Lung (tissue), 12 donors: ENCODE results near the gene MEF2D. TPM values are rescaled to one million over a fixed set of nuclear protein-coding genes. Genes with fewer than 3 reads are reported as not detected.

Source experiments
- ATAC-seq: fragments of 200-7000 bp; cut with Tn5 transposase; one replicate; pipeline ENCODE4 v1.9.1; 2020; ENCODE audit warnings: moderate number of reproducible peaks; ENCODE audit not compliant: insufficient read depth, low FRiP score
- DNase-seq, 3 donors: peaks; one replicate each; pipeline ENCODE4 v3.0.0-alpha.2; 2013 to 2017
- H3K27ac ChIP-seq, 2 donors: one replicate each; pipeline ENCODE4 v1.5.1; 2013; ENCODE audit warnings: mild to moderate bottlenecking in 2 of 2, moderate library complexity in 2 of 2, control low read depth in 1 of 2, inconsistent platforms in 1 of 2, low read depth in 1 of 2, low read length in 1 of 2
- H3K27me3 ChIP-seq, 3 donors: one replicate each; pipeline ENCODE4 v1.5.1; 2013; ENCODE audit warnings: low read length in 2 of 3; ENCODE audit not compliant: control insufficient read depth in 3 of 3, insufficient read depth in 3 of 3
- H3K36me3 ChIP-seq, 4 donors: one replicate each; pipeline ENCODE4 v1.5.1; 2013; ENCODE audit warnings: low read length in 4 of 4, mild to moderate bottlenecking in 1 of 4, moderate library complexity in 1 of 4; ENCODE audit not compliant: control insufficient read depth in 4 of 4, insufficient read depth in 4 of 4
- H3K4me1 ChIP-seq, 5 donors: one replicate each; pipeline ENCODE4 v1.5.1; 2013; ENCODE audit warnings: low read length in 5 of 5, mild to moderate bottlenecking in 2 of 5, moderate library complexity in 1 of 5; ENCODE audit not compliant: control insufficient read depth in 5 of 5, insufficient read depth in 5 of 5
- H3K4me3 ChIP-seq: one replicate; pipeline ENCODE4 v1.5.1; 2013; ENCODE audit warnings: mild to moderate bottlenecking, control low read depth, moderate library complexity
- H3K9ac ChIP-seq, 2 donors: one replicate each; pipeline ENCODE4 v1.5.1; 2013; ENCODE audit warnings: low read length in 2 of 2, control low read depth in 1 of 2; ENCODE audit not compliant: insufficient read depth in 1 of 2
- H3K9me3 ChIP-seq, 4 donors: one replicate each; pipeline ENCODE4 v1.5.1; 2013; ENCODE audit warnings: low read length in 3 of 4, mild to moderate bottlenecking in 1 of 4, moderate library complexity in 1 of 4; ENCODE audit not compliant: control insufficient read depth in 4 of 4, insufficient read depth in 3 of 4
- CTCF ChIP-seq: IDR thresholded peaks from 2 replicates; pipeline ENCODE4 v1.5.1; 2012; ENCODE audit warnings: mild to moderate bottlenecking; ENCODE audit errors: control extremely low read depth, extremely low read depth
- WGBS, 2 donors: extraction: QIAGEN DNeasy Blood & Tissue Kit; methylation state at CpG; one replicate each; pipeline ENCODE4 v1.1.7; 2013; 5-methylcytosine and 5-hydroxymethylcytosine counted together
- polyA plus RNA-seq, 2 donors: library from polyadenylated mRNA; stranded (reverse); fragments of 200-250 nt; gene quantifications; one replicate each; pipeline ENCODE4 v1.2.1, GENCODE V29; 2013
- total RNA-seq, 2 donors: library from RNA; depleted of rRNA in 1 of 2; stranded (reverse); fragments of >200 nt in 1 of 2; gene quantifications; one replicate each; pipeline ENCODE4 v1.2.1, GENCODE V29; 2014 to 2021
- donor health status: control.
- donor health status: control.
- donor health status: Bipolar disorder and iron deficiency.
- donor health status: healthy.
- donor health status: DM: yes; HTN: yes; CAD: no.

The MEF2D gene
- total and polyA plus RNA-seq, 4 donors = 23.0 to 52.5 (median 23.1) TPM

GRCh38 chr1:156429313-156430060 is 71.1 kb downstream of the MEF2D start:
- H3K27me3 ChIP-seq = peaks cover 7 to 98% (median 95%) of the 10 kb centered on the region in 3 donors
- no peaks in the 10 kb centered on the region for H3K4me1 ChIP-seq
- no peak overlapping the region for H3K4me3 ChIP-seq
- no peak for TF ChIP-seq CTCF
- DNase-seq = no peak
- H3K36me3 ChIP-seq = no peaks in the 10 kb centered on the region
- H3K9me3 ChIP-seq = peaks cover 0 to 2% (median 0%) of the 10 kb centered on the region in 4 donors
- no peak overlapping the region for H3K27ac ChIP-seq
- no peak overlapping the region for H3K9ac ChIP-seq
- no peak for ATAC-seq
- WGBS, 2 donors = 4% methylated on average over 13 of the region's 13 CpGs

DNA sequence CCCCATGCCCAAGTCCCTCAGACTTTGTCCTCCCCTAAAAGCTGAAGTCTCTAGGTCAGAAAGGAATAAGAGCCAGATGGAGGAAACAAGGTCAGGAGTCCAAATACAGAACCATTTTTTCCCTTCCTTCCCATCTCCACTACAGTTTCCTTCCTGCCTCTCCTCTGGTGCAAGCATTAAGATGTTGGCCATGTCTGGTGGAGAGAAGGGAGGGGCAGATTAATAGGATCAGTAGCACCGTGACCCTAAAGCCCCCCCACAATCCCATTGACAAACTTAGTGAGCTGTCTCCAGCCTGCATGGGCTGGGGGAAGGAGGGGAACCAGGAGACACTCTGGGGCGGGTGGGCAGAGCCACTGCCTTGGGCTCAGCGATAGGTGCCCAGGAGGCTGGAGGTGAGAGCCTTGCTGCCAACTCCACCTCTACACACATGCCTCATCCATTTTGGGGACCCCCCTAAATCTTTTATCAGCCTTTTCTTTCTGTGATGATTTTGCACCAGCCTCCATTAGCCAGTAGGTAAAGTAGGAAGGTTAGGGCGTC is 71.8 kb downstream of the MEF2D start:
- H3K27ac ChIP-seq = no peak overlapping the region
- no peaks in the 10 kb centered on the region for H3K36me3 ChIP-seq
- ATAC-seq = no peak
- DNase-seq = no peak
- no peak for TF ChIP-seq CTCF
- H3K9me3 ChIP-seq = peaks cover 0 to 2% (median 0%) of the 10 kb centered on the region in 4 donors
- 9 to 17% methylated on average over 4 of the region's 4 CpGs for WGBS, 2 donors
- no peak overlapping the region for H3K9ac ChIP-seq
- H3K4me3 ChIP-seq = no peak overlapping the region
- H3K27me3 ChIP-seq = peaks cover 7 to 98% (median 95%) of the 10 kb centered on the region in 3 donors
- no peaks in the 10 kb centered on the region for H3K4me1 ChIP-seq

DNA sequence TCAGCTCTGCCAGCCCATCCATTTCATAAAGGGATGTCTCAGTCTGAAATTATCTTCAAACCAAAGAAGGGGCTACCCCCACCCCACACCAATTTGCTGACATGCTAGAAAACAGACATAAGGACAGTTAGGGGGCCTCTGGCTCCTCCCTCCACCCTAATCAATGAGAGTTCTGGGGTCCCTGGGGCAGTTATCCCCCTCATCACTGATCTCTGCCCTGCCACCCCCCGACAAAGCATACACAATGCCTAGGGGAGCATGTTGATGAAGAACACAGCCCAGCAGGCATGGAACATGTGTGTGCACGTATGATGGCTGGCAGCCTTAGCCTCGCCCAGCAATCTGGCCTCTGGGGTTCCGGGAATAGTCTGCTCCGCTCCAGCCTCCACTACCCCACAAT is 72.6 kb downstream of the MEF2D start:
- peaks cover 0 to under 1% (median 0%) of the 10 kb centered on the region in 5 donors for H3K4me1 ChIP-seq
- H3K4me3 ChIP-seq = no peak overlapping the region
- WGBS, 2 donors = 67 to 72% methylated on average over 5 of the region's 5 CpGs
- H3K9me3 ChIP-seq = peaks cover 0 to 2% (median 0%) of the 10 kb centered on the region in 4 donors
- no peak overlapping the region for H3K9ac ChIP-seq
- TF ChIP-seq CTCF = no peak
- ATAC-seq = no peak
- no peak for DNase-seq
- H3K27ac ChIP-seq = no peak overlapping the region
- H3K36me3 ChIP-seq = no peaks in the 10 kb centered on the region
- peaks cover 7 to 98% (median 95%) of the 10 kb centered on the region in 3 donors for H3K27me3 ChIP-seq
